SIG-M5 treated with dmso at 0.1 percent for 504 hours (cell line): ENCODE data around the gene METTL2B.
"Not testable (repeated sequence)": the region's sequence is repeated elsewhere in the genome, so short reads cannot be mapped to it uniquely, and the experiment has no call there.

Experiments
- DNase-seq: peaks from one replicate; lab custom pipeline; 2025; ENCODE audit not compliant: unreplicated experiment; lab: John Stamatoyannopoulos, UW

Gene METTL2B

DNA sequence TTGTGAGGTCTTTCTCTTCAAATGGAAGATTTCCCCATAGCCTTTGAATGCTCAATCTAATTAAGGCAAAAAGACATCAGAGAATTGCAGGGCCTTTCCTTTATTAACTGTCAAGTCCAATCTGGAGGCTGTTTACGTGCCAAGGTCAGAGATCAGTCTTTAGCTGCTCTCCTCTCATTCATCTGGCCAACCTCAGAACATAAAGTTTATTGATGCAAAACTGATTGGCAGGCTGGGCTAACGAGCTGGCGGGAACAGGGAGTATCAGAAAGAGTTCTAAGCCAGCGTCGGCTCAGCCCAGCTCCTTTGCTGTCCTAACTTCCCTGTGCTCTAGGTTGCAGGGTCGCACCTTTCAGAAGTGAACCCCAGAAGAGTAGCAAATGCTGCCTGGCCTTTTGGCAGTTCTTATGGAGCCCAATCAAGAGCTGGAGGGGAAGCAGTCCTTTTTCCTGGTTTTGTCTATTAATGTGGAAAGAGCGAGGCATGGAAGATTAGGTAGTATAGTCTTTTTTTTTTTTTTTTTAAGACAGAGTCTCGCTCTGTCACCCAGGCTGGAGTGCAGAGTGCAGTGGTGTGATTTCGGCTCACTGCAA is 47.5 kb downstream of the METTL2B start:
- not testable (repeated sequence) for DNase-seq

DNA sequence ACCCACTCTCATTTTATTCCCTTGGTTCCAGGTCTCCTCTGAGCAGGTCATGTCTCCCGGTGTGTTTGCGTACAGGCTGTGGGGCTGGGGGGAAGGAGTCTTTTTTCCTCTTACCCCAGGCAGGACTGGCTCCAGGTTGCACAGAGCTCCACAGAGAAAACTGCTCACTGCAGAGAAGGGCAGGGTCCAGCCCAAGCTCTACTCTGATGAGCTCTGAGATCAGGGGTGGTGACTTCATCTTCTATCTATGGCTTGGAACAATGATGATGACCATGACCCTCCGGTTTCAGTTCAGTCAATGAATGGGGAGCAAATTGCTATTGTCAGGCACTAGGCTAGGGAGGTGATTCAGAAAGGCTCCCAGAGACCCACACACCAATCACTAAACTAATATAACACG is 49.0 kb downstream of the METTL2B start:
- not testable (repeated sequence) for DNase-seq

DNA sequence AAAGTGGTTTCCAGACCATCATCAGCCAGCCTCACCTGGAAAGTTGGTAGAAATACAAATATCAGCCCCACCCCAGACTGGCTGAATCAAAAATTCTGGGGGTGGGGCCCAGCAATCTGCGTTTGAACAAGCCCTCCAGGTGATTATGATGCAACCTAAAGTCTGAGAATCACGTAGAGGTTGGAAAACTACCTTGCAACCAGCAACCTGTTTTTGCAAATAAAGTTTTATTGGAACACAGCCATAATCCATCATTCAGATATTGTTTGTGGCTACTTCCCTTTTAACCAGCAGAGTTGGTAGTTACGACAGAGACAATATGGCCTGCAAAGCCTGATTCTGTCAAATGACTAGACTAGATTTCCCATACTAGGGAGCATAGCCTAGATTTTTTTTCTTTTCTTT is 49.5 kb downstream of the METTL2B start:
- DNase-seq: peak; percentile 56

DNA sequence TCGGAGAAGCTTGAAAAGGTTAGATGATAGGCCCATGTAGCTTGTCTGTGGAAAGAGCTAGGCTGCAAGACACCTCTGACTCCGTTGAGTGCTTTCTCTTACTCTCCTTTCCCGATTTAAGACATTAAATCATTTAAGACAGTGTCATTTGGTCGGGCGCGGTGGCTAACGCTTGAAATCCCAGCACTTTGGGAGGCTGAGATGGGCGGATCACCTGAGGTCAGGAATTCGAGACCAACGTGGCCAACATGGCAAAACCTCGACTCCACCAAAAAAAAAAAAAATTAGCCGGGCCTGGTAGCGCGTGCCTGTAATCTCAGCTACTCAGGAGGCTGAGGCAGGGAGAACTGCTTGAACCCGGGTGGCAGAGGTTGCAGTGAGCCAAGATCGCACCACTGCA is 52.6 kb downstream of the METTL2B start:
- not testable (repeated sequence) for DNase-seq

DNA sequence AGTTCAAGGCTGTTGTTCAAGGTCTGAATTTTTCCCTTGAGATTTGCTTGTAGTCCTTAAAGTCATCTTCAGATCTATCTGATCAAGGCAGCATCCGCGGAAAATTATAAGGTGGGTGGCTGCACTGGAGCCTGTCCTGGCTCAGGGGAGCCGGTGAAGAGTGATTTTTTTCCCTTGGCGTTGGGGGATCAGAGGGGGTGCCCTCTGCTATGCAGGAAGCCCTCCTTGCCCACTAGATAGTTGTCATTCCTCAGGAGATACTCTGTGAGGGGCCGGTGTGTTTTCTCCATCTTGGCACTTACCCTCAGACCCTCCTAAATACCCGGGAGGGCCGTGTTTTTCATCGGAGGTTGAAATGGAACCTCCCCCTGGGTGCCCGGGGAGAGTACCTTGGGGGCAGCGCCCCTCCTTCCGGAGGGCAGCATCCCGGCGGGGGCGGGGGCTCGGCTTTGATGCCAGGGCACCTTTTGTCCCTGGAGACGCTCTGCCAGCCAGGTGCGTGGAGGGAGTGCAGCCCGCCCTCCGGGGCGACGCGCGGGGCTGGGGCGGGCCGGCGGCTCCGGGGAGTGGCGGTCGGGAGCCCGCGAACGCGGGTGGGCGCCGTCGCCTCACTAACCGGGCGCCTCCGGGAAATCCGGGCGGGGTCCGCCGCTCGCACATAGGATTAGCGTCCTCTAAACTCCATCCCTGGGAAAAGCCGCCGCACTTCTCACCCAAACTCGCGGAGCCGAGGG is 53.7 kb downstream of the METTL2B start:
- not testable (repeated sequence) for DNase-seq

DNA sequence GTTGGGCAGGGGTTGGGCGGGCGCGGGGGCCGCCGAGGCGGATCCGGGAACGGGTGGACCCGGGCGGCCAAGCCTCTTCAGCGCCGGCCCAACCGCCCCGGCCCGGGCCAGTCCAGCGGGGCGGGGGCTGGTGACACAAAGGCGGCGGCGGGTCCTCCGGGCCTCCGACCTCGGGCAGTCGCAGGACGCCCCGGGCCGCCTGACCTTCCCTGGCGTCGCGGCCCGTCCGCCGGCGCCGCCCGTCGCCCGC is 54.2 kb downstream of the METTL2B start:
- no peak for DNase-seq

DNA sequence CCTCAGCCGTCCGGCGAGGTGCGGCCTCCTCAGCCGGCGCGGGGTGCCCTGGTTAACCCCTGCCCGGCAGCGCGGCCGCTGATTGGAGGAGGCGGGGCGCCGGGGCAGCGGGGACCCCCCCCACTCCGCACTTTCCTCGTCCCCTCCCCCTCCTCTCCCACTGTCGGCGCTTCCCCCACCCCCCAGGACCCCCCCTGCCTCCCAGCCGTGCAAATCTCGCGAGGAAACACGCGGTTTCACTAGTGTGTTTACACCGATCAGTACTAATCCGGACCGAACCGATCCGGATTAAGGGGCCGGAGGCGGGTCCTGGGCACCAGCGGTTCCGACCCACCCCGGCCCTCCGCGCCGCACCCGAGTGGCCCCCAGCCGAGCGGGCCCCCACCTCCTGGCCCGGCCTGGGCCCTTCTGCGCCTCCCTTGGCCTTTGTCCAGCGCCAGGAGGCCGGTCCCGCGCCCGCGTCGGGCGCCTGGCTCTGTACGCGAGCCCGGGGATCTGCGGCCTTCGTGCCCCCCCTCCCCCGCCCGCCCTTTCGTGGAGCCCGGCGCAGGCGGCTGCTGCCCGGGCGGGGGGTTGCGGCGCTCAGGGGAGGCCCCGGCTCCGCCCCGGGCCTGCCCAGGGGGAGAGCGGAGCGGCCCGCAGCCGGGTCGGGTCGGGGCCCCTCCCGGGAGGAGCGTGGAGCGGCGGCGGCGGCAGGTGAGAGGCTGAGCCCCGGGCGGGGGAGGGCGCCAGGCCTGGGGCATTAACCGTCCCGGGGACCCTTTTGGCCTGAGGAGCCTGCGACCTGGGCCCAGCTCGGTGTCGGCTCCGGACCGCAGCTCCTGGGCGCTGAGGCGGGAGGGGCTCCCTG is 54.8 kb downstream of the METTL2B start:
- peak; percentile 55 for DNase-seq

DNA sequence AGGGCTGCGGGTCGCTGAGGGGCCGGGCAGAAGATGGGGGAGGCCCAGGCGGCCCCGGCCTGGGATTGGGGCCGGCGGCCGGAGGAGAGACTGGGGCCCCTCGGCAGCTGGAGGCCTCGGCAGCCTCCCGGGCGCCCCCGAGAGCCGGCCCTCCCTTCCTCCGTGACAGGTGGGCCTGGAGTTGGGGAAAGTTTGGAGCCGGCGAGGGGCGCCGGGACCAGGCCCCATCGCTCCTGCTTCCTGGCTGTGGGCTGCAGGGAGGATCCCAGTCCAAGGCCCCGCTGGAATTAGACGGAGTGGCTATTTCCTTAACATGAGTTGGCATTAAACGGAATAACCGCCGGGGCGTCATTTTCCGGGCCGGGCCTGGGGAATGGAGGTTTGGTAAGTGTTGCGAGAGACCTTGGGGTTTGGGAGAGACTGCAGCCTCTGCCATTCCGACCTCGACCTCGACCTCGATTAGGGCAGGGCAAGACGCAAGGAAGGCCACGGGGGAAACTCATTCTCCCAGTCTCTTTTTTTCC is 55.5 kb downstream of the METTL2B start:
- DNase-seq: peak; percentile 32

DNA sequence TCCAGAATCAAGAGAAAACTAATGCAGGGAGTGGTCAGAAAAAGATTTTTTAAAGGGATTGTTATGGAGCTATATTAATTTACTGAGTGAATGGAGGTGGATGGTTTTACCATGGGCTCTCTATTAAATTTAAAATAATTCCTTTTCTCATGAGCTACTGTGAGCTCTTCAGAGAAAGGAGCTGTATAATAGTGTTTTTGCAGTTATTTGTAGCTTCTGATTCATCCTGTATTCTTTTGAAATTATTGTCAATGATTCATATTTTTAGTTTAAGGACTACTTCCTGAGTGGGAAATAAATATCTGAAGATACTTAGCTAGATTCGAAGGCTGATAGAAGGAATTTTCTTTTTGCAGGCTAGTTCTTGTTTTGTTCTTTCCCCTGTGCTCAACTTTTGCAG is 56.4 kb downstream of the METTL2B start:
- not testable (repeated sequence) for DNase-seq

DNA sequence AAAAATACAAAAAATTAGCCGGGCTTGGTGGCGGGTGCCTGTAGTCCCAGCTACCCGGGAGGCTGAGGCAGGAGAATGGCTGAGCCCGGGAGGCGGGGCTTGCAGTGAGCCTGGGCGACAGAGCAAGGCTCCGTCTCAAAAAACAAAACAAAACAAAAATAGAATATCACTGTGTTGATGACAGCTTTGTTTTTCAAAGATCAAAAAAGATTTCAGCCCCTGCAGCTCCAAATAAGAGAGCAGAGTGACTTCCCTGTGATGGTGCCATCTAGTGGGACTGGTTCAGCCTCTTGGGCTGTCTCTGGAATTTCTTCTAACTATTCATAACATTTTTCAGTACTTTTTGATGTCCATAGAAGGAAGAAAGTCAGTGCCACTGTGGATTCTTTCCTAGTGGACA is 60.9 kb downstream of the METTL2B start:
- DNase-seq: peak; percentile 26

DNA sequence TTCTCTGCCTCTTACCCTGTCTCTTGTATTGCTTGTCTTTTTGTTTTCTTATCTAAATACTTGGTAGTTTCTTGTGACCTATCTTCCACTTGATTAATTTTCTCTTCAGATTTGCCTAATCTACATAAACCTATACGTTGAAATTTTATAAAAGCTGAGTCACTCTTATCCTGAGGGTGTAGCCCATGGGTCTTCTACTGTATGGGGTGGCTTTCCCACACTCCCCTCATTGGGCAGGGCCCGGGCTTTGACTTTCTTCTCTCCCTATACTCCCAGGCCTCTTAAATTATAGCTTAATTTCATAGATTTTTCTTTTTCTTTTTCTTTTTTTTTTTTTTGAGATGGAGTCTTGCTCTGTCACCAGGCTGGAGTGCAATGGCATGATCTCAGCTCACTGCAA is 66.0 kb downstream of the METTL2B start:
- DNase-seq: not testable (repeated sequence)

DNA sequence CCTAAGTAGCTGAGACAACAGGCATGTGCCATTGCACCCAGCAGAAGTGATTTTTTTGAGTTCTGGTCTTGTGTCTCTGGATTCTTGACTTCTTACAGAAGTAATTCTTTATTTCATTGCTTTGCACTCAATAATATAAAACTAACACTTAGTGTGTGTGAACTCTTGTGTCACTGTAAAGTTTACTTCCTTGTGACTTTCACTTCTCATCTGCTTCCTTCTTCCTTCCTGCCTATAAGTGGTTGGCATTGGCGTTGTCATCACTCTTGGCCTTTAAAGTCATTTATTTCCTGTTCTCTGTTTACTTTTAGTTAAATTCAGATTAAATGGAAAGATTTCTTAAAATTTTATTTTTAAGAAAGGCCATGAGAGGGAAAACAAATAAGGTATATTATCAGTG is 66.8 kb downstream of the METTL2B start:
- not testable (repeated sequence) for DNase-seq

DNA sequence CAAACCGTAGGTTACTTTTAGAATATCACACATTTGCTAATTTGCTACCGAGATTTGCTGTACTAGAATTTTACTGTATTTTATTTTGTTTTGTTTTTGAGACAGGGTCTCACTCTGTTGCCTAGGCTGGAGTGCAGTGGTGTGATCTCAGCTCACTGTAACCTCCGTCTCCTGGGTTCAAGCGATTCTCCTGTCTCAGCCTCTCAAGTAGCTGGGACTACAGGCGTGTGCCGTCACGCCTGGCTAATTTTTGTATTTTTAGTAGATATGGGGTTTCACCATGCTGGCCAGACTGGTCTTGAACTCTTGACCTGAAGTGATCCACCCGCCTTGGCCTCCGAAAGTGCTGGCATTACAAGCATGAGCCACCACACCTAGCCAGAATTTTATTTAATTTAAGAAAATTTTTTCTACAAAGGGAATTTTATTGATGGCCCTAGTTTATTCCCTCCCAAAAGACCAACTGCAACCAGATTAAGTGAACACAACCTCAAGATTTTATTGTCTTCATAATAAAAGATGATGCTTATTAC is 69.8 kb downstream of the METTL2B start:
- not testable (repeated sequence) for DNase-seq

DNA sequence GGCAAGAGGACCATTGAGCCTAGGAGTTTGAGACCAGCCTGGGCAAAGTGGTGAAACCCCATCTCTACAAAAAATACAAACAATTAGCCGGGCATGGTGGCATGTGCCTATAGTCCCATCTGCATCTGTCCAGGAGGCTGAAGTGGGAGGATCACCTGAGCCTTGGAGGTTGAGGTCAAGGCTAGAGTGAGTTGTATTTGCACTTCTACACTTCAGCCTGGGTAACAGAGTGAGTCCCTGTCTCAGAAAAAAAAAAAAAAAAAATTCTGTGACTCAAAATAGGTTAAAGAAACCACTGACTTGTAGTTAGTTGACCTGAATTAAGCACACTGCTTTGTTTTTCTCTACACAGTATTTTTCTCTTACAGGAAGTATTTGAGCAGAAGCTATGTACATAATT is 74.4 kb downstream of the METTL2B start:
- DNase-seq: no peak

DNA sequence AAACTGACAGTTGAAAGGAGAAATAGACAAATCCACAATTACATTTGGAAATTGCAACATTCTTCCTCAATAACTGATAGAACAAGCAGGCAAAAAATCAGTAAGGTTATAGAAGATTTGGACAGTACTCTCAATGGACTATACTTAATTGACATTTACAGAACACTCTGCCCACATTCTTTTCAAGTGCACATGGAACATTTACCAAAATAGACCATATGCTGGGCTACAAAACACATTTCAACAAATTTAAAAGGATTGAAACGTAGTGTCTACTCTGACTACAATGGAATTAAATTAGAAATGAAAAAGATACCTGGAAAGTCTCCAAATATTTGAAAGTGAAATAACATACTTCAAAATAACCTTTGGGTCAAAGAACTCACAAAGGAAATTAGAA is 77.8 kb downstream of the METTL2B start:
- DNase-seq: not testable (repeated sequence)
